ENCODE data around the gene TNS3. TPM values are rescaled to one million over a fixed set of nuclear protein-coding genes. Genes with fewer than 3 reads are reported as not detected.
"Not testable (repeated sequence)": the region's sequence is repeated elsewhere in the genome, so short reads cannot be mapped to it uniquely, and the experiment has no call there.

TNS3 gene
- total and polyA plus RNA-seq, 9 of the 15 experiments (the other 6 are each of a cell fraction or from before 2014, with no cell fraction given), result 0.20 TPM; not detected in 8

GRCh38 chr7:47262160-47262559 lies 319.8 kb downstream of the TNS3 start:
- H2AFZ ChIP-seq (ENCODE audit: low read depth, low read length), result not testable (repeated sequence)

GRCh38 chr7:47260270-47260669 lies 321.6 kb downstream of the TNS3 start:
- no peaks in the 10 kb centered on the region for H3K36me3 ChIP-seq (ENCODE audit: control insufficient read depth, insufficient read depth, low read length)
- WGBS (ENCODE audit: insufficient coverage, low coverage, missing lambda C conversion rate), result 0% methylated on average over 1 of the region's 1 CpG
- no peaks in the 10 kb centered on the region for H3K9me1 ChIP-seq (ENCODE audit: control insufficient read depth, insufficient read depth, low read length)
- FAIRE-seq (no peak), ATAC-seq (no peak), DNase-seq (ENCODE audit: extremely low read depth in 1 of 4, low spot score in 3 of 4) (no peak)
- no peak overlapping the region for H2AFZ ChIP-seq (ENCODE audit: low read depth, low read length)
- H3K9ac ChIP-seq (ENCODE audit: insufficient read depth in 1 of 2, low read depth in 2 of 2, low read length in 2 of 2), result no peak overlapping the region
- ChIA-PET CTCF (ENCODE audit: low intra/inter-chr PET ratio) (interaction anchor here (0.7 kb wide), 1 partner anchor 1601 kb away, joined by 3 read pairs; no protein-coding TSS in a partner anchor), POLR2A (no interaction called here)
- TF ChIP-seq ATF1 (CRISPR knock-in tag; IDR thresholded peaks at IDR 0.05) (no peak), ATF1 (tag; IDR thresholded peaks at IDR 0.05) (peak; percentile 49; the same call in 1 of the 2 replicates), U2AF2 (optimal IDR thresholded peaks at IDR 0.05; ENCODE audit: low read depth, low read length) (no peak)
- no peak overlapping the region for H3K4me2 ChIP-seq (ENCODE audit: insufficient read depth, low read length)
- no TSS peak for BruUV-seq (replicated peaks)
- H3K4me3 ChIP-seq, result no peak overlapping the region
- H3K27me3 ChIP-seq (ENCODE audit: control insufficient read depth in 2 of 2, insufficient read depth in 2 of 2, low read length in 2 of 2), result peaks cover 0 to 12% of the 10 kb centered on the region in 2 experiments; a peak in 2 of 5 replicates
- intact Hi-C loops (cut with micrococcal nuclease), result loop anchor here (10.0 kb wide), 1 partner anchor 855 kb away; no protein-coding TSS in a partner anchor
- H3K9me3 ChIP-seq (replicated peaks; ENCODE audit: control insufficient read depth, insufficient read depth, low read depth, low read length), result no peaks in the 10 kb centered on the region
- peaks cover under 1% of the 10 kb centered on the region; the same call in 1 of the 2 replicates for H4K20me1 ChIP-seq (replicated peaks; ENCODE audit: control insufficient read depth, insufficient read depth, low read length)
- H3K27ac ChIP-seq (ENCODE audit: extremely low read depth, low read depth, low read length), result no peak overlapping the region
- in situ Hi-C loops (cut with MboI), result loop anchor here (5.0 kb wide), 1 partner anchor 572 kb away; no protein-coding TSS in a partner anchor
- no peaks in the 10 kb centered on the region for H3K4me1 ChIP-seq (replicated peaks in 1 of 2; ENCODE audit: control insufficient read depth in 2 of 2, insufficient read depth in 2 of 2, low read length in 2 of 2)
- no peaks in the 10 kb centered on the region for H3K79me2 ChIP-seq (ENCODE audit: control insufficient read depth, insufficient read depth, low read length)

More at GRCh38 chr7:47262160-47262559, 319.8 kb downstream of the TNS3 start:
- H3K36me3 ChIP-seq (ENCODE audit: control insufficient read depth, insufficient read depth, low read length); H3K79me2 ChIP-seq (ENCODE audit: control insufficient read depth, insufficient read depth, low read length); BruUV-seq (replicated peaks); POLR2A ChIA-PET; H3K4me1 ChIP-seq (replicated peaks in 1 of 2; ENCODE audit: control insufficient read depth in 2 of 2, insufficient read depth in 2 of 2, low read length in 2 of 2); H3K9me1 ChIP-seq (ENCODE audit: control insufficient read depth, insufficient read depth, low read length); H3K27ac ChIP-seq (ENCODE audit: extremely low read depth, low read depth, low read length); H3K4me3 ChIP-seq; H3K9ac ChIP-seq (ENCODE audit: insufficient read depth in 1 of 2, low read depth in 2 of 2, low read length in 2 of 2); H3K4me2 ChIP-seq (ENCODE audit: insufficient read depth, low read length); H3K9me3 ChIP-seq (replicated peaks; ENCODE audit: control insufficient read depth, insufficient read depth, low read depth, low read length); ATAC-seq; H4K20me1 ChIP-seq (replicated peaks; ENCODE audit: control insufficient read depth, insufficient read depth, low read length); FAIRE-seq; DNase-seq (ENCODE audit: extremely low read depth in 1 of 4, low spot score in 3 of 4); H3K27me3 ChIP-seq (ENCODE audit: control insufficient read depth in 2 of 2, insufficient read depth in 2 of 2, low read length in 2 of 2): not testable (repeated sequence)
- WGBS (ENCODE audit: insufficient coverage, low coverage, missing lambda C conversion rate), result 21% methylated on average over 11 of the region's 11 CpGs
- in situ Hi-C loops (cut with MboI), result loop anchor here (5.0 kb wide), 1 partner anchor 570 kb away; no protein-coding TSS in a partner anchor
- intact Hi-C loops (cut with micrococcal nuclease), result loop anchor here (10.0 kb wide), 1 partner anchor 853 kb away; no protein-coding TSS in a partner anchor
- CTCF ChIA-PET (ENCODE audit: low intra/inter-chr PET ratio), result interaction anchor here (0.7 kb wide), 1 partner anchor 1391 kb away, joined by 3 read pairs; no protein-coding TSS in a partner anchor
